HCT116 (cell line): ENCODE data around the gene IPO11. TPM values are rescaled to one million over a fixed set of nuclear protein-coding genes. Genes with fewer than 3 reads are reported as not detected.

Experiments
- ATAC-seq: fragments of 200-7000 bp; cut with Tn5 transposase; 2 replicates; pipeline ENCODE4 v1.9.1; 2020; ENCODE audit warnings: mild to moderate bottlenecking, moderate library complexity
- BruUV-seq: library from RNA; stranded (reverse); fragments of 400-500 nt; replicated peaks from 2 replicates; lab custom pipeline; 2021; lab: Mats Ljungman, UMichigan
- CTCF ChIA-PET: fragments of 300-600 bp; sonication (Branson Sonifier 250); formaldehyde crosslinking; loops from one replicate; lab custom pipeline; 2021; ENCODE audit warnings: antibody characterized with exemption; lab: Charles Lee
- POLR2A ChIA-PET: fragments of 300-600, 350-600 bp; sonication (Branson Sonifier 250); formaldehyde crosslinking; loops from one replicate; lab custom pipeline; 2021; ENCODE audit warnings: antibody characterized with exemption; lab: Charles Lee
- RAD21 ChIA-PET, 2 experiments: fragments of 300-600 bp; sonication (Branson Sonifier 250); formaldehyde crosslinking; loops; one replicate each; lab custom pipeline; 2023; ENCODE audit warnings: low total read pairs in 2 of 2; ENCODE audit not compliant: uncharacterized antibody in 2 of 2, unreplicated experiment in 2 of 2, low non-redundant PET in 1 of 2; lab: Charles Lee
- DNase-seq: peaks from one replicate; pipeline ENCODE4 v3.0.0-alpha.2; 2010; ENCODE audit warnings: low read depth, low spot score
- H2AFZ ChIP-seq: fragments of 200-600 bp; shearing (Covaris generic), sonication (generic); 2 replicates; pipeline ENCODE4 v1.6.1; 2017; ENCODE audit warnings: low read depth, mixed run types, mixed read lengths, antibody characterized with exemption, low read length; ENCODE audit not compliant: poor library complexity, severe bottlenecking
- H3K27ac ChIP-seq: 2 replicates; pipeline ENCODE4 v1.5.1; 2012; ENCODE audit warnings: low read depth, low read length
- H3K27me3 ChIP-seq: fragments of 200-600 bp; sonication (generic); 2 replicates; pipeline ENCODE4 v1.6.1; 2016; ENCODE audit warnings: mixed run types, low read length, mixed read lengths; ENCODE audit not compliant: insufficient read depth
- H3K36me3 ChIP-seq, 2 experiments: fragments of 200-500 bp in 1 of 2; fragments of 200-600 bp in 1 of 2; sonication (Bioruptor generic) in 1 of 2; sonication (generic) in 1 of 2; 2 replicates each; pipeline versions ENCODE4 v1.5.1 to v1.6.1; 2014 to 2016; ENCODE audit warnings: low read length in 2 of 2, inconsistent platforms in 1 of 2, mixed read lengths in 1 of 2, mixed run types in 1 of 2; ENCODE audit not compliant: insufficient read depth in 2 of 2, control insufficient read depth in 1 of 2
- H3K4me1 ChIP-seq, 2 experiments: fragments of 200-600 bp in 1 of 2; sonication (generic) in 1 of 2; 2 replicates each; pipeline versions ENCODE4 v1.5.1 to v1.6.1; 2012 to 2017; ENCODE audit warnings: low read length in 2 of 2, inconsistent platforms in 1 of 2, mild to moderate bottlenecking in 1 of 2, mixed read lengths in 1 of 2, mixed run types in 1 of 2, moderate library complexity in 1 of 2; ENCODE audit not compliant: insufficient read depth in 2 of 2, control insufficient read depth in 1 of 2
- H3K4me2 ChIP-seq: fragments of 200-600 bp; sonication (generic); 2 replicates; pipeline ENCODE4 v1.6.1; 2017; ENCODE audit warnings: mixed run types, low read length, mixed read lengths
- H3K4me3 ChIP-seq, 2 experiments: fragments of 200-600 bp in 1 of 2; sonication (generic) in 1 of 2; replicated peaks in 1 of 2; 2 replicates each; pipeline ENCODE4 v1.5.1; 2011 to 2016; ENCODE audit warnings: low read length in 2 of 2, control low read depth in 1 of 2, low read depth in 1 of 2, mild to moderate bottlenecking in 1 of 2, mixed read lengths in 1 of 2, mixed run types in 1 of 2
- H3K79me2 ChIP-seq: fragments of 200-600 bp; sonication (generic); 2 replicates; pipeline ENCODE4 v1.6.1; 2017; ENCODE audit warnings: mild to moderate bottlenecking, mixed run types, low read length, moderate library complexity, mixed read lengths; ENCODE audit not compliant: insufficient read depth
- H3K9ac ChIP-seq: fragments of 200-600 bp; sonication (generic); 2 replicates; pipeline ENCODE4 v1.6.1; 2016; ENCODE audit warnings: low read length, mixed read lengths
- H3K9me2 ChIP-seq: fragments of 200-600 bp; sonication (generic), shearing (Covaris generic); 2 replicates; pipeline ENCODE4 v1.6.1; 2017; ENCODE audit warnings: mixed run types, mild to moderate bottlenecking, moderate library complexity; ENCODE audit not compliant: insufficient read depth
- H3K9me3 ChIP-seq, 2 experiments: fragments of 200-500 bp in 1 of 2; fragments of 200-600 bp in 1 of 2; sonication (Bioruptor generic) in 1 of 2; sonication (generic) in 1 of 2; 2 replicates each; pipeline ENCODE4 v1.6.1; 2014 to 2017; ENCODE audit warnings: low read length in 2 of 2, mixed read lengths in 2 of 2, inconsistent platforms in 1 of 2, low read depth in 1 of 2, mild to moderate bottlenecking in 1 of 2, mixed run types in 1 of 2, moderate library complexity in 1 of 2; ENCODE audit not compliant: control insufficient read depth in 1 of 2, insufficient read depth in 1 of 2
- H4K20me1 ChIP-seq: fragments of 200-600 bp; sonication (generic), shearing (Covaris generic); 2 replicates; pipeline ENCODE4 v1.6.1; 2017; ENCODE audit warnings: mixed run types, mild to moderate bottlenecking, moderate library complexity; ENCODE audit not compliant: insufficient read depth
- EGR1 ChIP-seq: IDR thresholded peaks from 2 replicates; pipeline ENCODE4 v1.6.1; 2012; ENCODE audit warnings: low read depth
- JUND ChIP-seq: IDR thresholded peaks from 2 replicates; pipeline ENCODE4 v1.6.1; 2012
- POLR2A ChIP-seq: IDR thresholded peaks from 2 replicates; pipeline ENCODE4 v1.7.0; 2011; ENCODE audit warnings: borderline replicate concordance; ENCODE audit not compliant: insufficient read depth, insufficient read length; ENCODE audit errors: extremely low read depth
- RAD21 ChIP-seq: IDR thresholded peaks from 2 replicates; pipeline ENCODE4 v1.6.1; 2012; ENCODE audit warnings: low read depth, mild to moderate bottlenecking
- SRF ChIP-seq: IDR thresholded peaks from 2 replicates; pipeline ENCODE4 v1.6.1; 2012; ENCODE audit warnings: low read depth
- YY1 ChIP-seq: IDR thresholded peaks from 2 replicates; pipeline ENCODE4 v1.6.1; 2011; ENCODE audit warnings: low read length, low read depth, moderate library complexity, mild to moderate bottlenecking; ENCODE audit not compliant: insufficient replicate concordance; ENCODE audit errors: extremely low read depth
- ZFX ChIP-seq: fragments of 450-650 bp; IDR thresholded peaks from 2 replicates; pipeline ENCODE4 v1.6.1; 2017
- intact Hi-C: fragments of 100-400 bp; cut with micrococcal nuclease; formaldehyde crosslinking; loops from 2 replicates; pipeline ENCODE4 v1.10.0; 2022
- total RNA-seq: library from RNA; stranded (reverse); gene quantifications from one replicate; pipeline ENCODE4 v1.2.1, GENCODE V29; 2021; ENCODE audit not compliant: unreplicated experiment
- TF ChIP-seq, protein P1 (sequence below): IDR thresholded peaks from 2 replicates; pipeline ENCODE4 v1.6.1; 2011; ENCODE audit warnings: mild to moderate bottlenecking, low read length, moderate library complexity; ENCODE audit not compliant: insufficient replicate concordance; ENCODE audit errors: extremely low read depth

IPO11 gene
- total RNA-seq, 1 experiment from 2014 or later, result 55.1 TPM

DNA sequence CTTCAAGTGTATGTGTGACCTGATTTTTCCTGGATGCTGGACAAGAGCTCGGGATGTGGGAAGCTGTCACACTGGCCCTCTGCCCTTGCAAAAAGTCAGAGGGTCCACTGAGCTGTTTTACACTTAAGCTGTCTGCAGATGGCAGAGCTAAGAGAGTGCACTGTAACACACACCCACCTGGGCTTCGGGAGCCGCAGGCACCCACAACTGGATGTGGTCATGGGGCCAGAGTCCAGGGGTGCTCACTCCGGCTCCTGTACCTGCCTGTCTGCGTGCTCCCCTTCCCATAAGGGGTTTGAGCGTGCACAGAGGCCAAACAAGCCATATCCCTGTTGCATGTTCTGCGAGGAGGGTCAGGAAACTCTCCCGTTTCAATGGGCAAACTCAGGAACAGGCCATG, 248.6 kb downstream of the IPO11 start:
- Histone ChIP-seq H3K9me2 (no peaks in the 10 kb centered on the region), H3K27me3 (no peaks in the 10 kb centered on the region), H3K27ac (no peak overlapping the region), H3K36me3 (no peaks in the 10 kb centered on the region), H3K79me2 (no peaks in the 10 kb centered on the region), H3K4me3 (no peak overlapping the region), H3K9me3 (no peaks in the 10 kb centered on the region), H3K4me1 (no peaks in the 10 kb centered on the region), H2AFZ (no peak overlapping the region), H4K20me1 (no peaks in the 10 kb centered on the region), H3K9ac (no peak overlapping the region), H3K4me2 (no peak overlapping the region)
- ChIA-PET POLR2A (no interaction called here), CTCF (no interaction called here), RAD21 (no interaction called here)
- no TSS peak for BruUV-seq
- TF ChIP-seq SRF, result no peak
- TF ChIP-seq ZFX, result no peak
- no peak for TF ChIP-seq EGR1
- intact Hi-C loops, result no loop called here
- DNase-seq (no peak), ATAC-seq (no peak)

DNA sequence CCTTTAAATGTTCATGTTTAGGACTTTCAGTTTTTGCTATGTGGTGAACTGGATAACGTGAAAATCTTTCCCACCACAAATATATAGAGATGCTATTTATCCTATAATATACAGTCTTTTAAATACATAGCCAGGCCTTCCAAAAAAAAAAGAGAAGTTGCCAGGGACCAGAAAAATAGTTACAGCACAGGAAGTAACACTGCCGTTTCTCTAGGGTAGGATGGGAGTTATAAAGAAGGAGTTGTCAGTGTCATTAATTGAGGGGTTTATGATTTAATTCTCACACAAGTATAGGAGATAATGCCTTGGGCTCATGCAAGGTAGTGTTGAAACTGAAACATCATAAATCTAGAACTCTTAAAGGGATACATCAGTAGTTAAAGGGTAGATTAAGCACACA, 250.0 kb downstream of the IPO11 start:
- no peaks in the 10 kb centered on the region for H4K20me1 ChIP-seq
- no peaks in the 10 kb centered on the region for H3K36me3 ChIP-seq
- no peaks in the 10 kb centered on the region for H3K4me1 ChIP-seq
- ChIA-PET CTCF (no interaction called here), RAD21 (no interaction called here), POLR2A (no interaction called here)
- H3K9ac ChIP-seq, result no peak overlapping the region
- no peaks in the 10 kb centered on the region for H3K9me2 ChIP-seq
- H3K4me3 ChIP-seq, result no peak overlapping the region
- no peaks in the 10 kb centered on the region for H3K27me3 ChIP-seq
- DNase-seq (no peak), ATAC-seq (no peak)
- no peak overlapping the region for H3K27ac ChIP-seq
- no TSS peak for BruUV-seq
- no peak overlapping the region for H2AFZ ChIP-seq
- intact Hi-C loops, result no loop called here
- no peaks in the 10 kb centered on the region for H3K79me2 ChIP-seq
- no peaks in the 10 kb centered on the region for H3K9me3 ChIP-seq
- no peak for TF ChIP-seq POLR2A
- no peak for TF ChIP-seq RAD21
- no peak for TF ChIP-seq JUND
- TF ChIP-seq, protein P1, sequence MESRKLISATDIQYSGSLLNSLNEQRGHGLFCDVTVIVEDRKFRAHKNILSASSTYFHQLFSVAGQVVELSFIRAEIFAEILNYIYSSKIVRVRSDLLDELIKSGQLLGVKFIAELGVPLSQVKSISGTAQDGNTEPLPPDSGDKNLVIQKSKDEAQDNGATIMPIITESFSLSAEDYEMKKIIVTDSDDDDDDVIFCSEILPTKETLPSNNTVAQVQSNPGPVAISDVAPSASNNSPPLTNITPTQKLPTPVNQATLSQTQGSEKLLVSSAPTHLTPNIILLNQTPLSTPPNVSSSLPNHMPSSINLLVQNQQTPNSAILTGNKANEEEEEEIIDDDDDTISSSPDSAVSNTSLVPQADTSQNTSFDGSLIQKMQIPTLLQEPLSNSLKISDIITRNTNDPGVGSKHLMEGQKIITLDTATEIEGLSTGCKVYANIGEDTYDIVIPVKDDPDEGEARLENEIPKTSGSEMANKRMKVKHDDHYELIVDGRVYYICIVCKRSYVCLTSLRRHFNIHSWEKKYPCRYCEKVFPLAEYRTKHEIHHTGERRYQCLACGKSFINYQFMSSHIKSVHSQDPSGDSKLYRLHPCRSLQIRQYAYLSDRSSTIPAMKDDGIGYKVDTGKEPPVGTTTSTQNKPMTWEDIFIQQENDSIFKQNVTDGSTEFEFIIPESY, result no peak
- no peak for TF ChIP-seq EGR1
- no peak for TF ChIP-seq YY1
- H3K4me2 ChIP-seq, result no peak overlapping the region
